Jurkat, Clone E6-1 (cell line): ENCODE measurements around the gene IQCH.
"Not testable (repeated sequence)": the region's sequence is repeated elsewhere in the genome, so short reads cannot be mapped to it uniquely, and the experiment has no call there.

Source experiments
- DNase-seq: peaks from one replicate; pipeline ENCODE4 v3.0.0-alpha.2; 2011; ENCODE audit warnings: low read depth, low spot score
- H3K4me3 ChIP-seq: 2 replicates; pipeline ENCODE4 v1.5.1; 2011; ENCODE audit warnings: mild to moderate bottlenecking, low read length, control low read depth, moderate library complexity

The IQCH gene

GRCh38 chr15:67286400-67286799, 31.8 kb downstream of the IQCH start:
- H3K4me3 ChIP-seq, DNase-seq: not testable (repeated sequence)

DNA sequence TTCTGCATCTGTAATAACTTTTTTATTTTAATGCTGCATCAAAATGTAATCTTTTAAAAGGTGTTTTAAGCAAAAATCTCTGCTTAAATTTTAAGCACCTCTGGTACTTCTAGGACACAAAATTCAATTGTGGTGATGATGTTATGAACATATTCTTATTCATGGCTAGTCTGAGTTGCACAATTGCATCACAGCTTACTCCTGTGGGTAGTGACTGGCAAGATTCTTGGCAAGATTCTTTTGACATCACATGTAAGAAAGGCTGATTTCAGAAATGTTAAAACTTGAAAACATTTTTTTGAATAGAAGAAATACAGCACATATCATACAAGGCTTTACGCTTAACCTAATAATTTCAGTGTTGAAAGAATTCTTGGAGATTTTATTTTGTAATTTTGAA, 35.7 kb downstream of the IQCH start:
- DNase-seq, result no peak
- H3K4me3 ChIP-seq, result no peak overlapping the region

- DNase-seq, result no peak
Observed at GRCh38 chr15:67296188-67296587, 41.6 kb downstream of the IQCH start.

GRCh38 chr15:67296684-67297083, 42.1 kb downstream of the IQCH start:
- no peak overlapping the region for H3K4me3 ChIP-seq
- DNase-seq, result no peak

More at GRCh38 chr15:67296188-67296587, 41.6 kb downstream of the IQCH start:
- no peak overlapping the region for H3K4me3 ChIP-seq

GRCh38 chr15:67300266-67301025, 45.9 kb downstream of the IQCH start:
- H3K4me3 ChIP-seq, result no peak overlapping the region
- no peak for DNase-seq

DNA sequence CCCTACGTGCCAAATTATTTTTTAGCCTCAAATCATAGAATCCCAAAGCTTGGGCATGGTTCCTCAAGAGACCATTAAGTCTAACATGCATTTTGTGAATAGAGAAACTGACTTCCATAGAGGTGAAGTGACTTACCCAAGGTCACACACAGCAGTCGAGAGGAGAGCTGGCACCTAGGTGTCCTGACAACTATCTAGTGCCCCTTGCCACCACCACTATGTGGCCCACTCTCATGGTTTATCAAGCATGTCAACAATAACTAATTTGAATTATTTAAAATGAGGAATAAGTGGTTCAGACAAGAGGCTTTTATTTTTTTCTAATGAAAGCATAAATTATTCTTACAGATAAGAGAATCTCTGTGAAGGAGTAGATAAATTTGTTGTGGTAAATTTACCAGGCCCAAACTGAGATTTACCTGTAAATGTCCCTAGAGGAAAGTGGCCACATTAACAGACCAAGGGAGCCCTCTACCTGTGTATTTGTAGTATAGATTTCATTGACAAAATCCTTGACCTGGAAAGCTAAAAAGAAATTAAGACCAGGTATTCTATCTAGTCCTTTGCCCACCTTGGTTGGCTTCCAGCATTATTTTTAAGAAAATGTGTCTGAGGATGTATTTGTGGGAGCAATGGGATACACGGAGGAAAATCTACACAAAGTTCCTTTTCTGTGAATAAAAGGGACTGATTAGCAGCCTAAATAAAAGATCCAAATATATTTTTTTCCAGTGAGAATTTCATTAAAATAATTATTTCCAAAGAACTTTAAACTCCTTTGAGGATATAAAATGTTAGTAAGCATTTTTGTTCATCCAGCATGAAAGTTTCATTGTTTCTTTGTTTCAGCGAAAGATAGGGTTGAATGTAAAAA, 49.1 kb downstream of the IQCH start:
- no peak overlapping the region for H3K4me3 ChIP-seq
- DNase-seq, result peak; percentile 28

DNA sequence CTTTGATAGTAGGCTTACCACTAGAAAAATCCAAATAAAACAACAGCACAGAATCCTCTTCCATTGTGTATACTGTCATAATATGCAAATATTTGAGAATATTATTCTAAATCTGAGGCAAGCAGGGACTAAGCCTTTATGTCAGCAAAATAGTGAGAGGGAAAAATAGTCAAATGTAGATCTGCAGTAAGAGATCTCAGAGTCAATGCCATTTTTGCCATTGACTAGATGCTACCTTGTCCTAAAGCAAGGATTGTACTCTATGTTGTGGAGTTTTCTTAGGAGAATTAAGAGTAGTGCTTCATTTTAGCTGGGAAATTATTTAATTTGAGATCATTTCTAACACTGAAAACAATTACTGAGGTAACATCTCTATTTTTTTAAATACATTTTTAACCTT, 50.2 kb downstream of the IQCH start:
- no peak overlapping the region for H3K4me3 ChIP-seq
- DNase-seq, result no peak

DNA sequence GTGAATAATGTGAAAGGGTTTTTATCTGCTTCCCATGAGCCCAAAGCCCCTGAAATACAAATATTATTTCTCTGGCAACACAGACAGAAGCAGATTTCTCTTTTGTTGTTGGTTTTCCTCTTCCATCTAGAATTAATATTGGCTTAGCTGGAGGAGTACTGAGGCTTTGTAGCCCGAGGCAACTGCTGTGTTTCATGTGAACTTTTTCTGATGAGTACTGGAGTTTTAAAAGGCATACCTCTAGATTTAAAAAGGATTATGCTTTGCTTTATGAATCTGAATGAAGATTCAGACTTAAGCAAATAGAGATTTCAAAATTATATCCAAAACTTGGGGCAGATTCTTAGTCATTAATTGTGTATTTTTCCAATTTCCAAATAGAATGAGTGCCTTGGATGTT, 50.9 kb downstream of the IQCH start:
- H3K4me3 ChIP-seq, result no peak overlapping the region
- DNase-seq, result no peak

- no peak for DNase-seq
- no peak overlapping the region for H3K4me3 ChIP-seq
Observed at GRCh38 chr15:67307156-67307555, 52.6 kb downstream of the IQCH start.

- DNase-seq, result no peak
- H3K4me3 ChIP-seq, result no peak overlapping the region
Observed at GRCh38 chr15:67307889-67308597, 53.5 kb downstream of the IQCH start.

GRCh38 chr15:67311731-67312130, 57.1 kb downstream of the IQCH start:
- no peak overlapping the region for H3K4me3 ChIP-seq
- no peak for DNase-seq

GRCh38 chr15:67319961-67320360, 65.4 kb downstream of the IQCH start:
- H3K4me3 ChIP-seq, result no peak overlapping the region
- DNase-seq, result no peak

DNA sequence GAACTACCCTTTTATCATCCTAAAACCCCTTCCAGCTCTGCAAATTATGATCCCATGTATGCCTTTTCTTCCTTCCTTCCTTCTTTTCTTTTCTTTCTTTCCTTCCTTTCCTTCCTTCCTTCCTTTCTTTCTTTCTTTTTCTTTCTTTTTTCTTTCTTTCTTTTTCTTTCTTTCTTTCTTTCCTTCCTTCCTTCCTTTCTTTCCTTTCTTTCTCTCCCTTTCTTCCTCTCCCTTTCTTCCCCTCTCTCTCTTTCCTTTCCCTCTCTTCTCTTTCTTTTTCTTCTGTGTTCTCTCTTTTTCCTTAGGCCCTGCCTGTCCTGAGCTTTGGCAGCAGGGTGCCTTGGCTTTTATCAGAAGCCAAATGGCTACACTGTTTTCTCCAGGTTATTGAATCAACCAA, 66.8 kb downstream of the IQCH start:
- no peak for DNase-seq
- H3K4me3 ChIP-seq, result no peak overlapping the region

DNA sequence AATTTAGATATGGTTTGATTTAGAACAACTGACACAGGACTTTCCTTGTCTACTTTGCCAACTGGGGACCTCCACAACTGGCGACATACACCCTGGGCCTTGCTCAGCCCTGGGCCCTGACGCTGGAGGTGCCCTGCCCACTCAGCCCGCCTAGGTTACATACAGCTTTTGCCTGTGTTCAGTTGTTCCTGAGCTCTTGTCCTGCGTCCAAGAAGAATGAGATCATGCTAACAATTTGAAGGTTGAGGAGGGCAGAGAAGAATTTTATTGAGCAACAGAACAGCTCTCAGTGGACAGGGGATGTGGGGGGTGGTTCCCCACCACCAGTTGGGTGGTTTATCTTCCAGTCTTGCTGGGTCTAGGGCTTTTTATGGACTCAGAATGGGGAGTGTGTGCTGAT, 67.9 kb downstream of the IQCH start:
- H3K4me3 ChIP-seq, result no peak overlapping the region
- no peak for DNase-seq

DNA sequence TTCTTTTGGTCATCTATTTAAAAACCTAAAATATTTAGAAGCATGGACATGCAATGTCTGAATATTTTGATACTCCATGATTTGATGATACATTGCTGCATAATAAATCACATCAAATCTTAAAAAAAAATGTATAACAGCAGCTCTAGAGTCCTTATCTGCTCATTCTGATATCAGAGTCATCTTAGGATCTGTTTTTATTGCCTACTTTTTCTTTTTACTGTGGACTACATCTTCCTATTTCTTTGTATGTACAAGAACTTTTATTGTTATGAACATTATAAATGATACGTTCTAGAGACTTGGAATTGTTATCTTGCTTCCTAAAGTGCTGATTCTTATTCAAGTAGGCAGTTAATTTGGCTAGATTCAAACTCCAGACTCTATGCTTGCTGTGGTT, 72.7 kb downstream of the IQCH start:
- no peak for DNase-seq
- H3K4me3 ChIP-seq, result no peak overlapping the region

- DNase-seq, result no peak
- no peak overlapping the region for H3K4me3 ChIP-seq
Observed at GRCh38 chr15:67327737-67328136, 73.2 kb downstream of the IQCH start.

DNA sequence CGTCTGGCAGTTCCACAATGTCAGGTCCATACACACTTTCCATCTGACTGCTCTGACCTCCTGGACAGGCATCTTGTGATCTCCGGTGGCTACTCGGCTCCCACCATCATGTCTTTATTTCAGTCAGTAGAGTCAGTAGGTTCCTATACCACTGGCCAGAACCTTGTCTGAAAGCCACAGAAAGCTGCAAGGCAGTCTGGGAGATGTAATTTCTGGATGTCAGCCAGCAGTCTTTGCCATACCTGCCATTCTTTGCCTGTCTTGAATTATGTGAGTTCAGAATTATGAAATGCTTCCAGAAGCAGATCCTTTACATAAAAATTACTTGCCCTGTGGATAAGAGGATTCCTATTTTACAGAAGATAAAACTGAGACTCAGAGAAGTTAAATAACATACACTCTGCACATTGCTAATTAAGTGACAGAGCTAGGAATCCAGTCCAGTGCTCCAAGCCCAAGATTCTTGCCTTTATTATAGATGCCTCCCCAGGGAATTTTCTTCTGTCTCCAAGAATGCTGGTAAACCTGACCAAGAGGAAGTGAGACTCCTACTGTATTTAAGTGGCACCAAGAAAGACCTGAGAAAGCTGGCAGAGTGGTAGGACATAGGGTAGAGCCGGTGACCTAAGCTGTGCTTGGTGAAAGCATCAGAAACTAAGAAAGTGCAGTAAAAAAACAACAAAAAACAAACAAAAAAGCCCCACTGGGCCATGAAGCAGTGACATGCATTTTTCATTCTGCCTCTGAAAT, 75.6 kb downstream of the IQCH start:
- DNase-seq, result no peak
- no peak overlapping the region for H3K4me3 ChIP-seq

GRCh38 chr15:67331676-67332075, 77.1 kb downstream of the IQCH start:
- no peak for DNase-seq
- no peak overlapping the region for H3K4me3 ChIP-seq

DNA sequence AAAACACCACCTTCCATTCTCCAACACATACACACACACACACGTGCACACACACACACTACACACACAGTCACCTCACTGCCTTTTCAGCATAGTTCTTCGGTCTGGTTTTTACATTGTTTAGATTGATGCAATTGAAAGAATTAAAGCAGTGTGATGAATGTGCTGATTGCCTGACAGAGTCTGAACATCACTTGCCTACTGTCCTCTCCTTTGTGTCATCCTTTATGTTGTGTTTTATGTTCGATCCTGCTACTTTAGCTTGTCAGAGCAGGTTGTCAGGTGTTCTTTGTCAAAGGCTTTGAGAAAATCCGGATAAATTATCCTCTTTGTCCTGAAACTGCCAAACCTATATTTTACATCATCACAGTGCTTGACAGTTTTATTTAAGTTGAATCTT, 80.4 kb downstream of the IQCH start:
- no peak for DNase-seq
- no peak overlapping the region for H3K4me3 ChIP-seq
